Natural killer cell (primary cell): Measurements from ENCODE around the gene UBE2L6. TPM values are rescaled to one million over a fixed set of nuclear protein-coding genes. Genes with fewer than 3 reads are reported as not detected.

Experiments
- ATAC-seq, 3 donors: fragments of 150-1000 bp in 2 of 3; fragments of 200-7000 bp in 1 of 3; cut with Tn5 transposase; 1 replicate in 1 of 3; 2 replicates in 2 of 3; pipeline ENCODE4 v1.10.0; 2021; ENCODE audit warnings: mild to moderate bottlenecking in 2 of 3, moderate library complexity in 2 of 3
- DNase-seq, 2 donors: peaks; one replicate each; pipeline versions ENCODE4 v3.0.0 to v3.0.0-alpha.2; 2013 to 2021; ENCODE audit warnings: mixed read lengths in 1 of 2
- H3K27ac ChIP-seq: one replicate; pipeline ENCODE4 v1.5.1; 2013; ENCODE audit warnings: mild to moderate bottlenecking, low read length
- H3K27me3 ChIP-seq: one replicate; pipeline ENCODE4 v1.6.1; 2013; ENCODE audit warnings: low read length; ENCODE audit not compliant: control insufficient read depth, insufficient read depth
- H3K36me3 ChIP-seq: one replicate; pipeline ENCODE4 v1.6.1; 2013; ENCODE audit warnings: low read length; ENCODE audit not compliant: control insufficient read depth, insufficient read depth
- H3K4me1 ChIP-seq: one replicate; pipeline ENCODE4 v1.6.1; 2013; ENCODE audit warnings: low read length; ENCODE audit not compliant: control insufficient read depth, insufficient read depth
- H3K4me3 ChIP-seq: one replicate; pipeline ENCODE4 v1.5.1; 2013; ENCODE audit warnings: low read length
- H3K9me3 ChIP-seq: one replicate; pipeline ENCODE4 v1.6.1; 2013; ENCODE audit warnings: low read length; ENCODE audit not compliant: control insufficient read depth, insufficient read depth
- H3K27ac Mint-ChIP-seq, 2 donors: one replicate each; pipeline ENCODE4 v1.8.0; 2022; ENCODE audit warnings: mild to moderate bottlenecking in 2 of 2, mixed read lengths in 2 of 2, moderate library complexity in 1 of 2
- H3K27me3 Mint-ChIP-seq, 2 donors: one replicate each; pipeline ENCODE4 v1.8.0; 2022; ENCODE audit warnings: low read depth in 2 of 2, mixed read lengths in 2 of 2
- H3K36me3 Mint-ChIP-seq: one replicate; pipeline ENCODE4 v1.8.0; 2022; ENCODE audit warnings: mixed read lengths
- H3K4me1 Mint-ChIP-seq, 2 donors: one replicate each; pipeline ENCODE4 v1.8.0; 2022; ENCODE audit warnings: mixed read lengths in 2 of 2
- H3K4me3 Mint-ChIP-seq: one replicate; pipeline ENCODE4 v1.8.0; 2022; ENCODE audit warnings: mild to moderate bottlenecking, moderate library complexity, mixed read lengths
- H3K9me3 Mint-ChIP-seq, 2 donors: one replicate each; pipeline ENCODE4 v1.8.0; 2022; ENCODE audit warnings: mixed read lengths in 2 of 2
- CTCF ChIP-seq: fragments of 200-600 bp; IDR thresholded peaks from one replicate; pipeline ENCODE4 v1.8.0; 2022; ENCODE audit warnings: antibody characterized with exemption
- WGBS: methylation state at CpG from one replicate; pipeline ENCODE4 v1.1.7; 2013; ENCODE audit warnings: missing lambda C conversion rate; ENCODE audit not compliant: insufficient coverage; 5-methylcytosine and 5-hydroxymethylcytosine counted together
- intact Hi-C: fragments of 100-400 bp; cut with micrococcal nuclease; formaldehyde crosslinking; loops from one replicate; pipeline ENCODE4 v1.14.2; 2022
- total RNA-seq, 4 donors: library from RNA; stranded (reverse); fragments of 120-200 nt in 1 of 4; gene quantifications; one replicate each; pipeline versions ENCODE4 v1.2.3 to v1.2.4, GENCODE V29; 2013 to 2022

Gene UBE2L6
- total RNA-seq, 3 donors from 2014 or later (not counting 1 experiment from before 2014, with no cell fraction given), result 89.1 to 108 (median 103) TPM

GRCh38 chr11:57514538-57515331 is 52.7 kb downstream of the UBE2L6 start:
- Mint-ChIP-seq H3K9me3 (no peaks in the 10 kb centered on the region), H3K4me1 (peaks cover 17 to 41% of the 10 kb centered on the region in 2 donors), H3K36me3 (no peaks in the 10 kb centered on the region), H3K27ac (peak overlapping the region; percentile 72 to 89), H3K4me3 (peak overlapping the region; percentile 100), H3K27me3 (no peaks in the 10 kb centered on the region)
- intact Hi-C loops, result no loop called here
- no peaks in the 10 kb centered on the region for H3K36me3 ChIP-seq
- peak overlapping the region; percentile 92 for H3K4me3 ChIP-seq
- no peaks in the 10 kb centered on the region for H3K27me3 ChIP-seq
- H3K27ac ChIP-seq, result no peak overlapping the region
- H3K9me3 ChIP-seq, result no peaks in the 10 kb centered on the region
- under 1% methylated on average over 57 of the region's 57 CpGs for WGBS
- no peak for TF ChIP-seq CTCF
- H3K4me1 ChIP-seq, result peaks cover 20% of the 10 kb centered on the region
- ATAC-seq, result peak; percentile 58 to 75 (median 75)
- peak; percentile 27 to 56 for DNase-seq

GRCh38 chr11:57513911-57514537 is 53.4 kb downstream of the UBE2L6 start:
- Mint-ChIP-seq H3K9me3 (no peaks in the 10 kb centered on the region), H3K4me3 (peak overlapping the region; percentile 100), H3K4me1 (peaks cover 17 to 46% of the 10 kb centered on the region in 2 donors), H3K27ac (peak overlapping the region; percentile 72 to 89), H3K27me3 (no peaks in the 10 kb centered on the region), H3K36me3 (no peaks in the 10 kb centered on the region)
- H3K9me3 ChIP-seq, result no peaks in the 10 kb centered on the region
- DNase-seq (peak in 1 of 2 donors; percentile 55), ATAC-seq (peak; percentile 35 to 43 (median 41))
- H3K4me1 ChIP-seq, result peaks cover 20% of the 10 kb centered on the region
- no peaks in the 10 kb centered on the region for H3K36me3 ChIP-seq
- intact Hi-C loops, result no loop called here
- TF ChIP-seq CTCF, result no peak
- 25% methylated on average over 35 of the region's 35 CpGs for WGBS
- no peaks in the 10 kb centered on the region for H3K27me3 ChIP-seq
- H3K27ac ChIP-seq, result no peak overlapping the region
- peak overlapping the region; percentile 92 for H3K4me3 ChIP-seq

- 63% methylated on average over 1 of the region's 1 CpG for WGBS
- intact Hi-C loops, result no loop called here
Measured at GRCh38 chr11:57513452-57513795, 54.0 kb downstream of the UBE2L6 start.

More at GRCh38 chr11:57513452-57513795, 54.0 kb downstream of the UBE2L6 start:
- DNase-seq, result no peak
- Mint-ChIP-seq H3K4me1 (peaks cover 17 to 46% of the 10 kb centered on the region in 2 donors), H3K9me3 (no peaks in the 10 kb centered on the region), H3K27me3 (no peaks in the 10 kb centered on the region), H3K36me3 (no peaks in the 10 kb centered on the region), H3K27ac (no peak overlapping the region), H3K4me3 (peak overlapping the region; percentile 100)
- Histone ChIP-seq H3K27ac (no peak overlapping the region), H3K4me1 (peaks cover 20% of the 10 kb centered on the region), H3K27me3 (no peaks in the 10 kb centered on the region), H3K9me3 (no peaks in the 10 kb centered on the region), H3K4me3 (no peak overlapping the region), H3K36me3 (no peaks in the 10 kb centered on the region)
- no peak for ATAC-seq
- no peak for TF ChIP-seq CTCF
